IPS DF 6.9 (cell line): ENCODE data around the gene SLC66A2.

Experiments
- DNase-seq: peaks from one replicate; pipeline ENCODE4 v3.0.0-alpha.2; 2013; ENCODE audit warnings: low read depth, low spot score
- H3K27ac ChIP-seq: one replicate; pipeline ENCODE4 v1.5.1; 2013; ENCODE audit warnings: low read length, control low read depth
- H3K27me3 ChIP-seq: 2 replicates; pipeline ENCODE4 v1.6.1; 2013; ENCODE audit warnings: mild to moderate bottlenecking, low read length; ENCODE audit not compliant: control insufficient read depth, insufficient read depth
- H3K36me3 ChIP-seq: 2 replicates; pipeline ENCODE4 v1.6.1; 2013; ENCODE audit warnings: low read length; ENCODE audit not compliant: control insufficient read depth, insufficient read depth
- H3K4me1 ChIP-seq: 2 replicates; pipeline ENCODE4 v1.6.1; 2013; ENCODE audit warnings: low read length; ENCODE audit not compliant: control insufficient read depth, insufficient read depth
- H3K4me3 ChIP-seq: 2 replicates; pipeline ENCODE4 v1.5.1; 2013; ENCODE audit warnings: mild to moderate bottlenecking, low read length
- H3K9me3 ChIP-seq: 2 replicates; pipeline ENCODE4 v1.6.1; 2013; ENCODE audit warnings: low read length, inconsistent platforms; ENCODE audit not compliant: control insufficient read depth, insufficient read depth
- WGBS: extraction: QIAGEN DNeasy Blood & Tissue Kit; methylation state at CpG from one replicate; pipeline ENCODE4 v1.1.7; 2013; ENCODE audit warnings: mixed read lengths, missing lambda C conversion rate; ENCODE audit not compliant: insufficient read length, insufficient coverage; 5-methylcytosine and 5-hydroxymethylcytosine counted together

The SLC66A2 gene

GRCh38 chr18:79928563-79928960 lies 22.9 kb downstream of the SLC66A2 start:
- H3K27ac ChIP-seq, result no peak overlapping the region
- no peak for DNase-seq
- 0 out of 2 replicates have a peak, but pooled peaks cover 2% of the 10 kb centered on the region for H3K4me1 ChIP-seq
- no peak overlapping the region for H3K4me3 ChIP-seq
- no peaks in the 10 kb centered on the region for H3K9me3 ChIP-seq
- no peaks in the 10 kb centered on the region for H3K36me3 ChIP-seq
- H3K27me3 ChIP-seq, result no peaks in the 10 kb centered on the region
- no CpG with 5 or more reads among the region's 9 CpGs for WGBS

GRCh38 chr18:79927607-79928562 lies 23.6 kb downstream of the SLC66A2 start:
- no CpG with 5 or more reads among the region's 25 CpGs for WGBS
- DNase-seq, result no peak
- no peaks in the 10 kb centered on the region for H3K36me3 ChIP-seq
- H3K27ac ChIP-seq, result no peak overlapping the region
- no peak overlapping the region for H3K4me3 ChIP-seq
- H3K9me3 ChIP-seq, result no peaks in the 10 kb centered on the region
- H3K4me1 ChIP-seq, result 0 out of 2 replicates have a peak, but pooled peaks cover 2% of the 10 kb centered on the region
- H3K27me3 ChIP-seq, result no peaks in the 10 kb centered on the region

- Histone ChIP-seq H3K4me1 (0 out of 2 replicates have a peak, but pooled peaks cover 2% of the 10 kb centered on the region), H3K27me3 (no peaks in the 10 kb centered on the region), H3K9me3 (no peaks in the 10 kb centered on the region), H3K27ac (no peak overlapping the region), H3K4me3 (no peak overlapping the region), H3K36me3 (no peaks in the 10 kb centered on the region)
- no peak for DNase-seq
- 100% methylated on average over 2 of the region's 21 CpGs for WGBS
These were observed 24.5 kb downstream of the SLC66A2 start for GRCh38 chr18:79926715-79927606.

GRCh38 chr18:79926306-79926705 lies 25.1 kb downstream of the SLC66A2 start:
- H3K27ac ChIP-seq, result no peak overlapping the region
- H3K9me3 ChIP-seq, result no peaks in the 10 kb centered on the region
- no CpG with 5 or more reads among the region's 11 CpGs for WGBS
- DNase-seq, result no peak
- H3K36me3 ChIP-seq, result no peaks in the 10 kb centered on the region
- H3K4me3 ChIP-seq, result no peak overlapping the region
- H3K4me1 ChIP-seq, result 0 out of 2 replicates have a peak, but pooled peaks cover 2% of the 10 kb centered on the region
- no peaks in the 10 kb centered on the region for H3K27me3 ChIP-seq

GRCh38 chr18:79924814-79925731 lies 26.4 kb downstream of the SLC66A2 start:
- Histone ChIP-seq H3K27ac (no peak overlapping the region), H3K36me3 (no peaks in the 10 kb centered on the region), H3K4me3 (no peak overlapping the region)

GRCh38 chr18:79923896-79924585 lies 27.4 kb downstream of the SLC66A2 start:
- no peaks in the 10 kb centered on the region for H3K27me3 ChIP-seq
- no peak for DNase-seq
- H3K27ac ChIP-seq, result no peak overlapping the region
- H3K36me3 ChIP-seq, result no peaks in the 10 kb centered on the region
- H3K9me3 ChIP-seq, result no peaks in the 10 kb centered on the region
- H3K4me1 ChIP-seq, result 0 out of 2 replicates have a peak, but pooled peaks cover 2% of the 10 kb centered on the region
- no peak overlapping the region for H3K4me3 ChIP-seq
- WGBS, result no CpG with 5 or more reads among the region's 26 CpGs

More at GRCh38 chr18:79924814-79925731, 26.4 kb downstream of the SLC66A2 start:
- no peak for DNase-seq
- 0 out of 2 replicates have a peak, but pooled peaks cover 2% of the 10 kb centered on the region for H3K4me1 ChIP-seq
- WGBS, result no CpG with 5 or more reads among the region's 25 CpGs
- H3K9me3 ChIP-seq, result no peaks in the 10 kb centered on the region
- no peaks in the 10 kb centered on the region for H3K27me3 ChIP-seq

GRCh38 chr18:79922971-79923411 lies 28.5 kb downstream of the SLC66A2 start:
- no peaks in the 10 kb centered on the region for H3K9me3 ChIP-seq
- no CpG with 5 or more reads among the region's 17 CpGs for WGBS
- H3K27ac ChIP-seq, result no peak overlapping the region
- 0 out of 2 replicates have a peak, but pooled peaks cover 2% of the 10 kb centered on the region for H3K4me1 ChIP-seq
- H3K36me3 ChIP-seq, result no peaks in the 10 kb centered on the region
- H3K27me3 ChIP-seq, result no peaks in the 10 kb centered on the region
- no peak overlapping the region for H3K4me3 ChIP-seq
- no peak for DNase-seq

GRCh38 chr18:79921984-79922965 lies 29.2 kb downstream of the SLC66A2 start:
- WGBS, result no CpG with 5 or more reads among the region's 24 CpGs
- Histone ChIP-seq H3K9me3 (no peaks in the 10 kb centered on the region), H3K36me3 (no peaks in the 10 kb centered on the region), H3K27me3 (no peaks in the 10 kb centered on the region), H3K4me3 (no peak overlapping the region), H3K4me1 (0 out of 2 replicates have a peak, but pooled peaks cover 2% of the 10 kb centered on the region), H3K27ac (no peak overlapping the region)
- DNase-seq, result no peak
